ENCODE data around the gene NRIP1.
A peak's percentile ranks its signal among the peaks of the same experiment; 100 is the strongest.

The NRIP1 gene

GRCh38 chr21:15065392-15066122, 757 bp upstream of the NRIP1 start:
- peak in 1 of 2 experiments; percentile 51 for DNase-seq

- peak in 1 of 2 experiments; percentile 24 for DNase-seq
Measured at GRCh38 chr21:15063814-15064575, 805 bp downstream of the NRIP1 start.

- peak in 1 of 2 experiments; percentile 15 for DNase-seq
Measured at GRCh38 chr21:15063081-15063813, 1.6 kb downstream of the NRIP1 start.

- peak in 1 of 2 experiments; percentile 5 for DNase-seq
Measured at GRCh38 chr21:15062606-15062965, 2.2 kb downstream of the NRIP1 start.

GRCh38 chr21:15061747-15062605, 2.8 kb downstream of the NRIP1 start:
- no peak for DNase-seq

GRCh38 chr21:15061279-15061678, 3.5 kb downstream of the NRIP1 start:
- DNase-seq: no peak

GRCh38 chr21:15060543-15061175, 4.1 kb downstream of the NRIP1 start:
- DNase-seq: no peak

- no peak for DNase-seq
Measured at GRCh38 chr21:15059397-15059796, 5.4 kb downstream of the NRIP1 start.

- no peak for DNase-seq
Measured at GRCh38 chr21:15058854-15059263, 5.9 kb downstream of the NRIP1 start.

GRCh38 chr21:15057285-15057684, 7.5 kb downstream of the NRIP1 start:
- DNase-seq: peak in 1 of 2 experiments; percentile 6

- no peak for DNase-seq
Measured at GRCh38 chr21:15054606-15055239, 10.1 kb downstream of the NRIP1 start.

- peak in 1 of 2 experiments; percentile 7 for DNase-seq
Measured at GRCh38 chr21:15054089-15054488, 10.7 kb downstream of the NRIP1 start.

GRCh38 chr21:15053500-15053899, 11.3 kb downstream of the NRIP1 start:
- DNase-seq: no peak

GRCh38 chr21:15052459-15052763, 12.4 kb downstream of the NRIP1 start:
- no peak for DNase-seq

GRCh38 chr21:15051644-15052458, 12.9 kb downstream of the NRIP1 start:
- DNase-seq: peak in 1 of 2 experiments; percentile 23

- no peak for DNase-seq
Measured at GRCh38 chr21:15050568-15051377, 14.0 kb downstream of the NRIP1 start.

- DNase-seq: no peak
Measured at GRCh38 chr21:15045017-15045416, 19.8 kb downstream of the NRIP1 start.

- no peak for DNase-seq
Measured at GRCh38 chr21:15042531-15042930, 22.3 kb downstream of the NRIP1 start.

- DNase-seq: no peak
Measured at GRCh38 chr21:15039607-15040299, 25.0 kb downstream of the NRIP1 start.

All from NCI-H2081 (cell line).